GM12878 (cell line): ENCODE measurements around the gene TBC1D25. TPM values are rescaled to one million over a fixed set of nuclear protein-coding genes. Genes with fewer than 3 reads are reported as not detected.

Experiments
- ATAC-seq: fragments of 200-7000 bp; cut with Tn5 transposase; 3 replicates; pipeline ENCODE4 v1.9.1; 2020; ENCODE audit warnings: mild to moderate bottlenecking, moderate library complexity
- BruUV-seq: library from RNA; stranded (reverse); fragments of 400-500 nt; replicated peaks from 2 replicates; lab custom pipeline; 2021; lab: Mats Ljungman, UMichigan
- CTCF ChIA-PET: fragments of 300-600 bp; sonication (Branson Sonifier 250); formaldehyde crosslinking; extraction: SDS; loops from one replicate; lab custom pipeline; 2021; ENCODE audit warnings: inconsistent platforms; lab: Yijun Ruan, JAX
- POLR2A ChIA-PET: fragments of 350-600 bp; formaldehyde crosslinking; extraction: SDS; loops from one replicate; lab custom pipeline; 2021; ENCODE audit warnings: inconsistent platforms; lab: Charles Lee
- RAD21 ChIA-PET: fragments of 300-600 bp; sonication (Branson Sonifier 250); formaldehyde crosslinking; loops from one replicate; lab custom pipeline; 2023; ENCODE audit warnings: antibody characterized with exemption; ENCODE audit not compliant: unreplicated experiment; lab: Charles Lee
- SMC1A ChIA-PET: fragments of 300-600 bp; sonication (Branson Sonifier 250); formaldehyde crosslinking; loops from one replicate; lab custom pipeline; 2023; ENCODE audit not compliant: unreplicated experiment, uncharacterized antibody; lab: Charles Lee
- DNase-seq: peaks from one replicate; pipeline ENCODE4 v3.0.0-alpha.2; 2011; ENCODE audit warnings: low read depth, low spot score
- FAIRE-seq: peaks from 3 replicates; lab custom pipeline; 2011; peaks lifted over from hg19 to GRCh38; lab: Jason Lieb, UNC
- H2AFZ ChIP-seq: 2 replicates; pipeline ENCODE4 v1.6.0; 2011; ENCODE audit warnings: low read depth, low read length, control low read depth; ENCODE audit not compliant: control insufficient read depth
- H3K27ac ChIP-seq: 2 replicates; pipeline ENCODE4 v1.5.1; 2011; ENCODE audit warnings: control low read depth; ENCODE audit not compliant: control insufficient read depth, insufficient read depth
- H3K27me3 ChIP-seq, 2 experiments: replicated peaks in 1 of 2; 2 replicates each; pipeline versions ENCODE4 v1.6.0 to v1.6.1; 2011; ENCODE audit warnings: low read length in 1 of 2; ENCODE audit not compliant: control insufficient read depth in 2 of 2, insufficient read depth in 2 of 2
- H3K36me3 ChIP-seq, 2 experiments: 2 replicates each; pipeline ENCODE4 v1.5.1; 2011; ENCODE audit warnings: low read length in 1 of 2; ENCODE audit not compliant: control insufficient read depth in 2 of 2, insufficient read depth in 2 of 2
- H3K4me1 ChIP-seq: 2 replicates; pipeline ENCODE4 v1.6.1; 2011; ENCODE audit warnings: mild to moderate bottlenecking, low read length, moderate library complexity, mixed read lengths; ENCODE audit not compliant: control insufficient read depth, insufficient read depth
- H3K4me2 ChIP-seq: 2 replicates; pipeline ENCODE4 v1.6.0; 2011; ENCODE audit warnings: control low read depth; ENCODE audit not compliant: control insufficient read depth, insufficient read depth
- H3K4me3 ChIP-seq: fragments of 200-600 bp; sonication (generic); 2 replicates; pipeline ENCODE4 v1.5.1; 2016
- H3K79me2 ChIP-seq: 2 replicates; pipeline ENCODE4 v1.6.0; 2011; ENCODE audit warnings: low read length; ENCODE audit not compliant: control insufficient read depth, insufficient read depth
- H3K9ac ChIP-seq: 2 replicates; pipeline ENCODE4 v1.8.0; 2011; ENCODE audit warnings: low read length, control low read depth, mixed read lengths; ENCODE audit not compliant: control insufficient read depth, insufficient read depth
- H3K9me3 ChIP-seq: replicated peaks from 3 replicates; pipeline ENCODE4 v1.5.1; 2011; ENCODE audit warnings: mild to moderate bottlenecking, low read length; ENCODE audit not compliant: control insufficient read depth, insufficient read depth
- H4K20me1 ChIP-seq: 2 replicates; pipeline ENCODE4 v1.6.0; 2011; ENCODE audit not compliant: control insufficient read depth, insufficient read depth
- ATF7 ChIP-seq: fragments of 450-650 bp; IDR thresholded peaks from 2 replicates; pipeline ENCODE4 v1.6.1; 2016; ENCODE audit warnings: low read depth, mild to moderate bottlenecking
- BRCA1 ChIP-seq: IDR thresholded peaks from 2 replicates; pipeline ENCODE4 v1.6.1; 2011; ENCODE audit warnings: low read depth, low read length, improper control_type of control experiment
- CREM ChIP-seq: IDR thresholded peaks from 2 replicates; pipeline ENCODE4 v1.6.1; 2014; ENCODE audit warnings: antibody characterized with exemption, low read depth
- EGR1 ChIP-seq, 2 experiments: IDR thresholded peaks; 1 replicate in 1 of 2; 2 replicates in 1 of 2; pipeline ENCODE4 v1.6.1; 2011 to 2012; ENCODE audit warnings: low read depth in 2 of 2, low read length in 2 of 2, borderline replicate concordance in 1 of 2, mild to moderate bottlenecking in 1 of 2, moderate library complexity in 1 of 2
- IKZF1 ChIP-seq: fragments of 450-650 bp; conservative IDR thresholded peaks from 2 replicates; pipeline ENCODE4 v1.6.1; 2017; ENCODE audit warnings: antibody characterized with exemption, mild to moderate bottlenecking
- MTA2 ChIP-seq: fragments of 450-650 bp; IDR thresholded peaks from 2 replicates; pipeline ENCODE4 v1.6.1; 2016; ENCODE audit warnings: low read depth, mild to moderate bottlenecking, moderate library complexity
- PML ChIP-seq: IDR thresholded peaks from 2 replicates; pipeline ENCODE4 v1.6.1; 2012; ENCODE audit warnings: low read length, inconsistent platforms
- POU2F2 ChIP-seq: IDR thresholded peaks from 3 replicates; pipeline ENCODE4 v1.6.1; 2011; ENCODE audit warnings: low read depth, mild to moderate bottlenecking, low read length, borderline replicate concordance
- RELA ChIP-seq: fragments of 450-650 bp; IDR thresholded peaks from 2 replicates; pipeline ENCODE4 v1.8.0; 2014; ENCODE audit warnings: borderline replicate concordance; ENCODE audit not compliant: partially characterized antibody
- SIX5 ChIP-seq: IDR thresholded peaks from 2 replicates; pipeline ENCODE4 v1.6.1; 2011; ENCODE audit warnings: mild to moderate bottlenecking, low read depth, low read length, moderate library complexity; ENCODE audit not compliant: severe bottlenecking
- SP1 ChIP-seq: IDR thresholded peaks from one replicate; pipeline ENCODE4 v1.6.1; 2011; ENCODE audit warnings: low read depth, low read length
- ZNF274 ChIP-seq: IDR thresholded peaks from one replicate; pipeline ENCODE4 v1.8.0; 2011; ENCODE audit not compliant: insufficient read length, insufficient read depth
- WGBS: methylation state at CpG from one replicate; pipeline ENCODE4 v1.1.6; 2016; ENCODE audit warnings: low lambda C conversion rate; ENCODE audit not compliant: insufficient replicate concordance, insufficient coverage; ENCODE audit errors: missing lambda C conversion rate; 5-methylcytosine and 5-hydroxymethylcytosine counted together
- in situ Hi-C: fragments of 300-500 bp; cut with MboI; formaldehyde crosslinking; loops from 9 replicates; pipeline ENCODE4 v1.14.3; 2018; ENCODE audit warnings: mixed read lengths
- intact Hi-C: fragments of 100-400 bp; cut with micrococcal nuclease; formaldehyde crosslinking; loops from one replicate; pipeline ENCODE4 v1.14.2; 2022; ENCODE audit not compliant: unreplicated experiment
- polyA plus RNA-seq, 11 experiments: library from polyadenylated mRNA; depleted of rRNA in 4 of 11; unstranded in 6 of 11; stranded (reverse) in 5 of 11; fragments of >200 nt; fragmentation: Nextera tagmentation in 4 of 11; fragmentation: Illumina TruSeq in 1 of 11; extraction: Ambion mirVana in 4 of 11; extraction: Trizol in 1 of 11; gene quantifications; 1 replicate in 1 of 11; 2 replicates in 10 of 11; pipeline versions ENCODE4 v1.2.1 to v1.2.3, GENCODE V29; 2011 to 2016; ENCODE audit warnings: inconsistent platforms in 2 of 11, missing spikeins in 2 of 11, low read depth in 1 of 11
- total RNA-seq, 4 experiments: library from RNA; depleted of rRNA in 3 of 4; stranded (reverse); fragments of >200 nt in 3 of 4; fragmentation: Illumina TruSeq in 1 of 4; extraction: Trizol in 1 of 4; gene quantifications; 2 replicates each; pipeline versions ENCODE4 v1.2.1 to v1.2.3, GENCODE V29; 2013 to 2021
- TF ChIP-seq, protein P1 (sequence below): fragments of 450-650 bp; IDR thresholded peaks from 2 replicates; pipeline ENCODE4 v1.6.1; 2016; ENCODE audit warnings: mild to moderate bottlenecking, moderate library complexity, borderline replicate concordance
- TF ChIP-seq, protein P2 (sequence below): fragments of 450-650 bp; IDR thresholded peaks from 2 replicates; pipeline ENCODE4 v1.6.1; 2016; ENCODE audit warnings: mild to moderate bottlenecking
- TF ChIP-seq, protein P3 (sequence below): fragments of 450-650 bp; IDR thresholded peaks from 2 replicates; pipeline ENCODE4 v1.6.1; 2016; ENCODE audit warnings: mild to moderate bottlenecking

The TBC1D25 gene
- total and polyA plus RNA-seq, 10 of the 15 experiments (the other 5 are each of a cell fraction or from before 2014, with no cell fraction given) = 0.79 to 17.3 (median 10.0) TPM

DNA sequence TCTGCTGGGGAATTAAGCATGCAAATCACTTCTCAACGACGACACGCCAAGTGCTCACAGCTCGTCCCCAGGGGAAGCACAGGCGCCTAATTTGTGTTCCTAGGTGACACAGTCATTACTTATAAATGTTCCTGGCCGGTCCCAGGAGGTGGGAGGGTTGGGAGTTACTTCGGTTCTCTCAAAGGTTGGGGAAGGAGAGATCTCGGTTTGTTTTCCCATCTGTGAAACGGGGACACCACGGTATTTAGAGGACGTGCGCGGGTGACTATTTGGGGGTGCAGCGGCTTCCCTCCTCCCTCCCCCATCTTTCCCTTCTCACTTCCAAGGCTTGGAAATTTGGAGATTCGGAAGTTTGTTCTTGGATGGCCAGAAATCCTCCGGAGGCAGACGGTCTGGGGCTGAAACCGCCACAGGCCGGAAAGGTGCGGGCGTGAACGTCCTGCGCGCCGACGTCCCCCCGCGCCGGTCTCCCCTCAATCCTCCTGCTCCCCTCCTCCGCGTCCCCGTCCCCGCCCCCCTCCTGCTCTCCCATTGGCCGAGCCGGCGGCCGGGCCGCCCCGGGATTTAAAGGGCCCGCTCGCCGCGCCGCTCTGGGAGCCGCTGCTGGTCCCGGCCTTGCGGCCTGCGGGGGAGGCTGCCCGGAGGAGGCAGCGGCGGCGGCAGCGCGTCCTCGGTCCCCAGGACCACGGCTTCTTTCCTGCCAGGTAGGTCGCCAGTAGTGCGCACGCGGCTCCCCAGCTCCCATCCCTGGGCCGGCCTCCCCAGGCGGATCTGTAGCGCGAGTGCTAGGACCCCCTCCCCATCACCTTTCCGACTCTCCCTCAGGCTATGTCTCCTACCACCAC, 30.9 kb upstream of the TBC1D25 start, which contains the start of gene PORCN:
Gene PORCN (plus strand): TSS at position 593 of the 845 bp plus-strand sequence. CDS start 829 bp downstream, outside the sequence.
- ChIA-PET RAD21 (interaction anchor here (0.6 to 1.2 kb wide), 4 partner anchors 31 to 1417 kb away, joined by 3 to 4 read pairs (median 4); partner anchors contain the start of gene TBC1D25), POLR2A (interaction anchor here (0.5 to 1.2 kb wide), 7 partner anchors 14 to 450 kb away, joined by 3 to 8 read pairs (median 3); partner anchors contain the start of genes FTSJ1 and TBC1D25), SMC1A (interaction anchor here (0.9 to 1.9 kb wide), 5 partner anchors 14 to 87 kb away, joined by 3 to 7 read pairs (median 4); partner anchors contain the start of gene TBC1D25), CTCF (interaction anchor here (1.5 kb wide), 2 partner anchors 31 to 34 kb away, joined by 3 to 4 read pairs; partner anchors contain the start of gene TBC1D25)
- Histone ChIP-seq H2AFZ (peak within 1 kb of the TSS; percentile 59), H3K27me3 (no peaks in the 10 kb centered on the region), H3K79me2 (no peaks in the 10 kb centered on the region), H3K4me3 (peak within 1 kb of the TSS; percentile 79), H4K20me1 (no peaks in the 10 kb centered on the region), H3K9ac (peak within 1 kb of the TSS; percentile 61), H3K36me3 (no peaks in the 10 kb centered on the region), H3K9me3 (no peaks in the 10 kb centered on the region), H3K4me1 (no peaks in the 10 kb centered on the region; the same call in 1 of the 2 replicates), H3K27ac (peak within 1 kb of the TSS; percentile 77), H3K4me2 (peak within 1 kb of the TSS; percentile 68)
- BruUV-seq = TSS peak; percentile 97
- DNase-seq = peak; percentile 33
- in situ Hi-C loops = no loop called here
- 26% methylated on average over 35 of the region's 65 CpGs for WGBS
- FAIRE-seq = peak; percentile 94
- intact Hi-C loops = loop anchor here (1.0 to 2.0 kb wide), 2 partner anchors 13 to 32 kb away; partner anchors contain the start of genes EBP and FTSJ1
- ATAC-seq = peak; percentile 97
- TF ChIP-seq, protein P1, sequence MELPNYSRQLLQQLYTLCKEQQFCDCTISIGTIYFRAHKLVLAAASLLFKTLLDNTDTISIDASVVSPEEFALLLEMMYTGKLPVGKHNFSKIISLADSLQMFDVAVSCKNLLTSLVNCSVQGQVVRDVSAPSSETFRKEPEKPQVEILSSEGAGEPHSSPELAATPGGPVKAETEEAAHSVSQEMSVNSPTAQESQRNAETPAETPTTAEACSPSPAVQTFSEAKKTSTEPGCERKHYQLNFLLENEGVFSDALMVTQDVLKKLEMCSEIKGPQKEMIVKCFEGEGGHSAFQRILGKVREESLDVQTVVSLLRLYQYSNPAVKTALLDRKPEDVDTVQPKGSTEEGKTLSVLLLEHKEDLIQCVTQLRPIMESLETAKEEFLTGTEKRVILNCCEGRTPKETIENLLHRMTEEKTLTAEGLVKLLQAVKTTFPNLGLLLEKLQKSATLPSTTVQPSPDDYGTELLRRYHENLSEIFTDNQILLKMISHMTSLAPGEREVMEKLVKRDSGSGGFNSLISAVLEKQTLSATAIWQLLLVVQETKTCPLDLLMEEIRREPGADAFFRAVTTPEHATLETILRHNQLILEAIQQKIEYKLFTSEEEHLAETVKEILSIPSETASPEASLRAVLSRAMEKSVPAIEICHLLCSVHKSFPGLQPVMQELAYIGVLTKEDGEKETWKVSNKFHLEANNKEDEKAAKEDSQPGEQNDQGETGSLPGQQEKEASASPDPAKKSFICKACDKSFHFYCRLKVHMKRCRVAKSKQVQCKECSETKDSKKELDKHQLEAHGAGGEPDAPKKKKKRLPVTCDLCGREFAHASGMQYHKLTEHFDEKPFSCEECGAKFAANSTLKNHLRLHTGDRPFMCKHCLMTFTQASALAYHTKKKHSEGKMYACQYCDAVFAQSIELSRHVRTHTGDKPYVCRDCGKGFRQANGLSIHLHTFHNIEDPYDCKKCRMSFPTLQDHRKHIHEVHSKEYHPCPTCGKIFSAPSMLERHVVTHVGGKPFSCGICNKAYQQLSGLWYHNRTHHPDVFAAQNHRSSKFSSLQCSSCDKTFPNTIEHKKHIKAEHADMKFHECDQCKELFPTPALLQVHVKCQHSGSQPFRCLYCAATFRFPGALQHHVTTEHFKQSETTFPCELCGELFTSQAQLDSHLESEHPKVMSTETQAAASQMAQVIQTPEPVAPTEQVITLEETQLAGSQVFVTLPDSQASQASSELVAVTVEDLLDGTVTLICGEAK = peak; percentile 64; the same call in 1 of the 2 replicates
- TF ChIP-seq, protein P2, sequence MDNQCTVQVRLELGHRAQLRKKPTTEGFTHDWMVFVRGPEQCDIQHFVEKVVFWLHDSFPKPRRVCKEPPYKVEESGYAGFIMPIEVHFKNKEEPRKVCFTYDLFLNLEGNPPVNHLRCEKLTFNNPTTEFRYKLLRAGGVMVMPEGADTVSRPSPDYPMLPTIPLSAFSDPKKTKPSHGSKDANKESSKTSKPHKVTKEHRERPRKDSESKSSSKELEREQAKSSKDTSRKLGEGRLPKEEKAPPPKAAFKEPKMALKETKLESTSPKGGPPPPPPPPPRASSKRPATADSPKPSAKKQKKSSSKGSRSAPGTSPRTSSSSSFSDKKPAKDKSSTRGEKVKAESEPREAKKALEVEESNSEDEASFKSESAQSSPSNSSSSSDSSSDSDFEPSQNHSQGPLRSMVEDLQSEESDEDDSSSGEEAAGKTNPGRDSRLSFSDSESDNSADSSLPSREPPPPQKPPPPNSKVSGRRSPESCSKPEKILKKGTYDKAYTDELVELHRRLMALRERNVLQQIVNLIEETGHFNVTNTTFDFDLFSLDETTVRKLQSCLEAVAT = peak; percentile 28; the same call in 1 of the 2 replicates
- no peak for TF ChIP-seq RELA
- 0 out of 2 replicates have a peak, but pooled peaks have one; percentile 47 for TF ChIP-seq PML
- TF ChIP-seq IKZF1 = peak; percentile 78
- TF ChIP-seq SP1 = no peak
- TF ChIP-seq, protein P3, sequence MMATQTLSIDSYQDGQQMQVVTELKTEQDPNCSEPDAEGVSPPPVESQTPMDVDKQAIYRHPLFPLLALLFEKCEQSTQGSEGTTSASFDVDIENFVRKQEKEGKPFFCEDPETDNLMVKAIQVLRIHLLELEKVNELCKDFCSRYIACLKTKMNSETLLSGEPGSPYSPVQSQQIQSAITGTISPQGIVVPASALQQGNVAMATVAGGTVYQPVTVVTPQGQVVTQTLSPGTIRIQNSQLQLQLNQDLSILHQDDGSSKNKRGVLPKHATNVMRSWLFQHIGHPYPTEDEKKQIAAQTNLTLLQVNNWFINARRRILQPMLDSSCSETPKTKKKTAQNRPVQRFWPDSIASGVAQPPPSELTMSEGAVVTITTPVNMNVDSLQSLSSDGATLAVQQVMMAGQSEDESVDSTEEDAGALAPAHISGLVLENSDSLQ = 0 out of 2 replicates have a peak, but pooled peaks have one; percentile 9
- TF ChIP-seq CREM = no peak
- TF ChIP-seq ATF7 = peak; percentile 35; the same call in 1 of the 2 replicates
- TF ChIP-seq EGR1 (IDR thresholded peaks at IDR 0.05; ENCODE audit: borderline replicate concordance in 1 of 2, low read depth in 2 of 2, low read length in 2 of 2) = peak in 1 of 2 experiments; percentile 74; a peak in 2 of 3 replicates
- TF ChIP-seq MTA2 = 0 out of 2 replicates have a peak, but pooled peaks have one; percentile 5
- no peak for TF ChIP-seq SIX5
- TF ChIP-seq ZNF274 = no peak
- peak; percentile 91 for TF ChIP-seq POU2F2
- no peak for TF ChIP-seq BRCA1
